K562 (cell line): ENCODE data around the gene METTL25B. TPM values are rescaled to one million over a fixed set of nuclear protein-coding genes. Genes with fewer than 3 reads are reported as not detected.

Experiments used
- ATF3 ChIP-seq, 2 experiments: fragments of 450-650 bp in 1 of 2; sonication (generic) in 1 of 2; formaldehyde crosslinking in 1 of 2; IDR thresholded peaks in 1 of 2; conservative IDR thresholded peaks in 1 of 2; 2 replicates each; pipeline versions ENCODE4 v1.6.1 to v1.8.1; 2016 to 2023; ENCODE audit warnings: mild to moderate bottlenecking in 2 of 2, moderate library complexity in 2 of 2, inconsistent platforms in 1 of 2, missing genetic modification reagents in 1 of 2
- CBX3 ChIP-seq, 2 experiments: IDR thresholded peaks; 1 replicate in 1 of 2; 2 replicates in 1 of 2; pipeline ENCODE4 v1.6.1; 2012; ENCODE audit warnings: inconsistent platforms in 2 of 2, low read length in 2 of 2, borderline replicate concordance in 1 of 2, control low read depth in 1 of 2
- ETS1 ChIP-seq: conservative IDR thresholded peaks from 2 replicates; pipeline ENCODE4 v1.6.1; 2011; ENCODE audit warnings: low read depth, mild to moderate bottlenecking, low read length; ENCODE audit not compliant: control insufficient read depth
- HDAC3 ChIP-seq: fragments of 450-650 bp; IDR thresholded peaks from 2 replicates; pipeline ENCODE4 v1.6.1; 2018; ENCODE audit warnings: borderline replicate concordance, mild to moderate bottlenecking, moderate library complexity; ENCODE audit not compliant: partially characterized antibody
- HEY1 ChIP-seq: fragments of 250-450 bp; sonication (Bioruptor Pico); IDR thresholded peaks from 2 replicates; pipeline ENCODE4 v1.5.0; 2020; ENCODE audit warnings: mild to moderate bottlenecking, moderate library complexity, borderline replicate concordance
- IFI16 ChIP-seq: fragments of 250-450 bp; sonication (Bioruptor Pico); IDR thresholded peaks from 2 replicates; pipeline ENCODE4 v2.1.2; 2022; ENCODE audit warnings: mild to moderate bottlenecking, inconsistent platforms
- MCM5 ChIP-seq: fragments of 450-650 bp; IDR thresholded peaks from 2 replicates; pipeline ENCODE4 v1.6.1; 2016; ENCODE audit warnings: low read depth
- NFIC ChIP-seq: fragments of 450-650 bp; IDR thresholded peaks from 2 replicates; pipeline ENCODE4 v1.6.1; 2017; ENCODE audit warnings: mild to moderate bottlenecking, inconsistent platforms
- POLR2A ChIP-seq: fragments of 450-650 bp; conservative IDR thresholded peaks from 2 replicates; pipeline ENCODE4 v1.6.1; 2016
- POLR2AphosphoS2 ChIP-seq: IDR thresholded peaks from 2 replicates; pipeline ENCODE4 v1.6.1; 2012; ENCODE audit warnings: low read length, improper control_type of control experiment
- SMAD1 ChIP-seq: fragments of 150-350 bp; IDR thresholded peaks from 2 replicates; pipeline ENCODE4 v1.6.1; 2014; ENCODE audit warnings: low read length, low read depth; ENCODE audit not compliant: partially characterized antibody
- SMARCA4 ChIP-seq: fragments of 450-650 bp; IDR thresholded peaks from 2 replicates; pipeline ENCODE4 v1.6.1; 2016
- TBL1XR1 ChIP-seq, 2 experiments: IDR thresholded peaks; 2 replicates each; pipeline ENCODE4 v1.6.1; 2012; ENCODE audit warnings: improper control_type of control experiment in 2 of 2, low read length in 2 of 2, mild to moderate bottlenecking in 1 of 2
- TBP ChIP-seq: optimal IDR thresholded peaks from 2 replicates; pipeline ENCODE3; 2011; ENCODE audit warnings: low read depth, low read length, improper control_type of control experiment
- UBTF ChIP-seq, 2 experiments: IDR thresholded peaks; 2 replicates each; pipeline ENCODE4 v1.6.1; 2012; ENCODE audit warnings: improper control_type of control experiment in 2 of 2, low read depth in 2 of 2, low read length in 2 of 2, borderline replicate concordance in 1 of 2
- ZNF197 ChIP-seq: fragments of 200-800 bp; sonication (Bioruptor generic); IDR thresholded peaks from 2 replicates; pipeline ENCODE4 v1.6.1; 2016; ENCODE audit warnings: low read depth, missing genetic modification characterization, missing compliant biosample characterization
- ZNF311 ChIP-seq: fragments of 250-450 bp; sonication (Bioruptor Pico); IDR thresholded peaks from 2 replicates; pipeline ENCODE4 v1.4.0; 2020; ENCODE audit warnings: mild to moderate bottlenecking, moderate library complexity
- ZNF592 ChIP-seq: fragments of 450-650 bp; IDR thresholded peaks from 2 replicates; pipeline ENCODE4 v1.6.1; 2017; ENCODE audit warnings: antibody characterized with exemption, mild to moderate bottlenecking
- polyA plus RNA-seq, 8 experiments: library from polyadenylated mRNA; depleted of rRNA in 4 of 8; stranded (reverse) in 5 of 8; unstranded in 3 of 8; fragments of >200 nt; fragmentation: Nextera tagmentation in 2 of 8; fragmentation: Illumina TruSeq in 1 of 8; extraction: Ambion mirVana in 2 of 8; extraction: Trizol in 1 of 8; gene quantifications; 2 replicates each; pipeline versions ENCODE4 v1.2.1 to v1.2.3, GENCODE V29; 2011 to 2014; ENCODE audit warnings: inconsistent platforms in 1 of 8, missing spikeins in 1 of 8
- total RNA-seq, 7 experiments: library from RNA; depleted of rRNA in 6 of 7; stranded (reverse); fragments of >200 nt in 6 of 7; fragmentation: Illumina TruSeq in 2 of 7; extraction: Trizol in 2 of 7; gene quantifications; 2 replicates each; pipeline versions ENCODE4 v1.2.1 to v1.2.3, GENCODE V29; 2011 to 2021; ENCODE audit warnings: low replicate concordance in 1 of 7

Gene METTL25B
- total and polyA plus RNA-seq, 9 of the 15 experiments (the other 6 are each of a cell fraction or from before 2014, with no cell fraction given), result 7.7 to 48.3 (median 33.1) TPM

GRCh38 chr1:156693848-156694689, 34.2 kb upstream of the METTL25B start (continued):
- peak; percentile 98 for TF ChIP-seq ZNF592
- TF ChIP-seq IFI16, result peak; percentile 42; the same call in 1 of the 2 replicates
- TF ChIP-seq POLR2AphosphoS2, result no peak
- no peak for TF ChIP-seq SMAD1
- no peak for TF ChIP-seq TBL1XR1 (IDR thresholded peaks at IDR 0.05; ENCODE audit: low read length in 2 of 2)
- TF ChIP-seq POLR2A, result 0 out of 2 replicates have a peak, but pooled peaks have one; percentile 30
- peak; percentile 83; the same call in 1 of the 2 replicates for TF ChIP-seq ZNF311 (CRISPR knock-in tag)
- TF ChIP-seq ZNF197 (CRISPR knock-in tag), result no peak
- TF ChIP-seq MCM5, result no peak
- no peak for TF ChIP-seq ATF3 (IDR thresholded peaks at IDR 0.05)
- TF ChIP-seq ATF3 (CRISPR knock-in tag; conservative IDR thresholded peaks at IDR 0.05), result no peak
- TF ChIP-seq HDAC3, result no peak
- TF ChIP-seq HEY1, result no peak
- TF ChIP-seq ETS1, result no peak
- TF ChIP-seq SMARCA4, result 0 out of 2 replicates have a peak, but pooled peaks have one; percentile 57
- no peak; a peak in 1 of 3 replicates for TF ChIP-seq CBX3 (IDR thresholded peaks at IDR 0.05; ENCODE audit: borderline replicate concordance in 1 of 2, low read length in 2 of 2)
- TF ChIP-seq UBTF (IDR thresholded peaks at IDR 0.05; ENCODE audit: borderline replicate concordance in 1 of 2, low read depth in 2 of 2, low read length in 2 of 2), result peak in 1 of 2 experiments; percentile 78; a peak in 1 of 4 replicates
- peak; percentile 61 for TF ChIP-seq TBP
- TF ChIP-seq NFIC, result no peak
